Uterus (tissue), 4 donors: ENCODE results near the gene PDGFC. TPM values are rescaled to one million over a fixed set of nuclear protein-coding genes. Genes with fewer than 3 reads are reported as not detected.

ENCODE experiments used
- DNase-seq, 2 donors: peaks; one replicate each; pipeline ENCODE4 v3.0.0-alpha.2; 2019 to 2020
- H3K27ac ChIP-seq, 2 donors: fragments of 200-600 bp; sonication (generic); 1 replicate in 1 of 2; 2 replicates in 1 of 2; pipeline ENCODE4 v1.5.1; 2016 to 2018
- H3K27me3 ChIP-seq, 2 donors: fragments of 200-600 bp; sonication (generic); one replicate each; pipeline ENCODE4 v1.5.1; 2018 to 2019; ENCODE audit warnings: control low read depth in 1 of 2
- H3K36me3 ChIP-seq, 2 donors: fragments of 200-600 bp; sonication (generic); one replicate each; pipeline ENCODE4 v1.5.1; 2019; ENCODE audit warnings: control low read depth in 1 of 2
- H3K4me1 ChIP-seq, 2 donors: fragments of 200-600 bp; sonication (generic); one replicate each; pipeline ENCODE4 v1.5.1; 2018 to 2019; ENCODE audit warnings: control low read depth in 1 of 2
- H3K4me3 ChIP-seq, 2 donors: fragments of 200-600 bp; sonication (generic); 1 replicate in 1 of 2; 2 replicates in 1 of 2; pipeline ENCODE4 v1.5.1; 2018 to 2019; ENCODE audit warnings: mild to moderate bottlenecking in 1 of 2
- H3K9me3 ChIP-seq, 2 donors: fragments of 200-600 bp; sonication (generic); one replicate each; pipeline ENCODE4 v1.5.1; 2019; ENCODE audit warnings: control low read depth in 1 of 2
- POLR2A ChIP-seq, 2 donors: fragments of 450-650 bp; IDR thresholded peaks; one replicate each; pipeline ENCODE4 v1.6.1; 2016; ENCODE audit warnings: antibody characterized with exemption in 2 of 2, mild to moderate bottlenecking in 1 of 2, moderate library complexity in 1 of 2
- intact Hi-C: fragments of 100-400 bp; cut with DNase I; formaldehyde crosslinking; loops from one replicate; pipeline ENCODE4 v1.15.1; 2023; ENCODE audit warnings: low total_unique reads
- total RNA-seq, 4 donors: library from RNA; depleted of rRNA in 3 of 4; stranded (reverse); fragments of >200 nt in 3 of 4; gene quantifications; one replicate each; pipeline versions ENCODE4 v1.1.0 to v1.2.4, GENCODE V29; 2014 to 2023
- TF ChIP-seq, protein P1 (sequence below), 4 experiments: fragments of 200-600 bp in 2 of 4; fragments of 450-650 bp in 2 of 4; sonication (generic) in 2 of 4; IDR thresholded peaks; one replicate each; pipeline ENCODE4 v1.5.1; 2016 to 2019; ENCODE audit warnings: antibody characterized with exemption in 4 of 4, mild to moderate bottlenecking in 2 of 4, moderate library complexity in 1 of 4
- donor health status: DM: yes; HTN: yes; CAD: no.

PDGFC gene
- total RNA-seq, 4 donors from 2014 or later = 22.5 to 103 (median 70.2) TPM

DNA sequence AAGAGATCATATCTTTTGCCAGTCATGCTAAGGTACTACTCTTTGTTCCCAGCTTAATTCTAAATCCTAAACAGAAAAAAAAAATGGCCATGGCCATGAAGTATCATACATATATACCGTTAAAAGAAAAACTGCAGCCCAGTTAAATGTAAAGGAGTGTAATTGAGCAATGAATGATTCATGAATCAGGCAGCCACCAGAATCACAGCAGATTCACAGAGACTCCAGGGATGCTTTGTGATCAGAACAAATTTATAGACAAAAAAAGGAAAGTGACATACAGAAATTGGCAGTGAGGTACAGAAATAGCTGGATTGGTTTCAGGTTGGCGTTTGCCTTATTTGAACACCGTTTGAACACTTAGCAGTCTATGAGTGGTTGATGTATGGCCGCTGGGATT is 42.1 kb upstream of the PDGFC start:
- no peak overlapping the region for H3K27ac ChIP-seq
- no peak overlapping the region for H3K4me3 ChIP-seq
- no peaks in the 10 kb centered on the region for H3K36me3 ChIP-seq
- no peaks in the 10 kb centered on the region for H3K4me1 ChIP-seq
- no peak for DNase-seq
- no peaks in the 10 kb centered on the region for H3K27me3 ChIP-seq
- intact Hi-C loops = no loop called here
- TF ChIP-seq, protein P1, sequence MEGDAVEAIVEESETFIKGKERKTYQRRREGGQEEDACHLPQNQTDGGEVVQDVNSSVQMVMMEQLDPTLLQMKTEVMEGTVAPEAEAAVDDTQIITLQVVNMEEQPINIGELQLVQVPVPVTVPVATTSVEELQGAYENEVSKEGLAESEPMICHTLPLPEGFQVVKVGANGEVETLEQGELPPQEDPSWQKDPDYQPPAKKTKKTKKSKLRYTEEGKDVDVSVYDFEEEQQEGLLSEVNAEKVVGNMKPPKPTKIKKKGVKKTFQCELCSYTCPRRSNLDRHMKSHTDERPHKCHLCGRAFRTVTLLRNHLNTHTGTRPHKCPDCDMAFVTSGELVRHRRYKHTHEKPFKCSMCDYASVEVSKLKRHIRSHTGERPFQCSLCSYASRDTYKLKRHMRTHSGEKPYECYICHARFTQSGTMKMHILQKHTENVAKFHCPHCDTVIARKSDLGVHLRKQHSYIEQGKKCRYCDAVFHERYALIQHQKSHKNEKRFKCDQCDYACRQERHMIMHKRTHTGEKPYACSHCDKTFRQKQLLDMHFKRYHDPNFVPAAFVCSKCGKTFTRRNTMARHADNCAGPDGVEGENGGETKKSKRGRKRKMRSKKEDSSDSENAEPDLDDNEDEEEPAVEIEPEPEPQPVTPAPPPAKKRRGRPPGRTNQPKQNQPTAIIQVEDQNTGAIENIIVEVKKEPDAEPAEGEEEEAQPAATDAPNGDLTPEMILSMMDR (IDR thresholded peaks at IDR 0.05) = no peak
- no peak for TF ChIP-seq POLR2A (IDR thresholded peaks at IDR 0.05)
- H3K9me3 ChIP-seq = no peaks in the 10 kb centered on the region

DNA sequence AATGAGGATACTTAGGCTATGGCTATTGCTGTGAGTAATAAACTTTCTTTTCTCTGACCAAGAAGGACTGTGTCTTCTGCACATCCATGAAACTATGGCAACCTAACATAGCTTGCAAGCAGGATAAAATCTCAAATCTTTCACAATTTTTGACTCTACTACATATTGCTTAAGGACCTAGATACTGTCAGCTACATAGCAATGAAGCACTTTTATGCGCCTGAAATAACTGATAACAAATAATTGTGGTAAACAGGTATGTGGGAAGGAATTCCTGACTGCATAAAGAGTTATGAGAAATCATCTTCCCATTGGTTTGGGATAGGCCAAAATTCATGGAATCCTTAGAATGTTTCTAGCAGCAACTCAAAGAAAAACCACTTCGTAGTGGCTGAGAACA is 41.2 kb upstream of the PDGFC start:
- Histone ChIP-seq H3K9me3 (no peaks in the 10 kb centered on the region), H3K27me3 (no peaks in the 10 kb centered on the region), H3K4me3 (no peak overlapping the region), H3K27ac (no peak overlapping the region), H3K4me1 (no peaks in the 10 kb centered on the region), H3K36me3 (no peaks in the 10 kb centered on the region)
- intact Hi-C loops = no loop called here
- DNase-seq = no peak
- TF ChIP-seq, protein P1 (IDR thresholded peaks at IDR 0.05) = no peak
- no peak for TF ChIP-seq POLR2A (IDR thresholded peaks at IDR 0.05)

DNA sequence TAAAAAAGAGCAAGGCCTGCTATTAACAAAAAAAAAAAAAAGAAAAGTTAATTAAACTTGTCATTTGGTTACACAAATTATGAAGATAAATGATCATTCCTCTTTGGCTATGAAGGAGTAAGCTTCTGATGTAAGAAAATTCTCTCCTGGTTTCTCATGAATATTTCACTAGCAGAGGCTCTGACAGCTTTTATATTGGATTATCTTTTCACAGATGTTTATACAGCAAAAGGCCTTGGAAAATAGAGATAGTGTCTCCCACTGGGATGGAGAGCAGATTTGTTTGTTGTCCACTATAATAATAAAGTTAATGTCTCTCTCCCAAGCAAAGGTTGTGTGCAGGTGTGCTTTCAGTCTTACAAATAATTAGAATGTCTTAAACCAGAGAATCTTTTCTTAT is 40.7 kb upstream of the PDGFC start:
- intact Hi-C loops = no loop called here
- no peaks in the 10 kb centered on the region for H3K36me3 ChIP-seq
- no peaks in the 10 kb centered on the region for H3K9me3 ChIP-seq
- DNase-seq = no peak
- TF ChIP-seq POLR2A (IDR thresholded peaks at IDR 0.05) = no peak
- TF ChIP-seq, protein P1 (IDR thresholded peaks at IDR 0.05) = no peak
- no peaks in the 10 kb centered on the region for H3K4me1 ChIP-seq
- no peak overlapping the region for H3K4me3 ChIP-seq
- no peak overlapping the region for H3K27ac ChIP-seq
- no peaks in the 10 kb centered on the region for H3K27me3 ChIP-seq

DNA sequence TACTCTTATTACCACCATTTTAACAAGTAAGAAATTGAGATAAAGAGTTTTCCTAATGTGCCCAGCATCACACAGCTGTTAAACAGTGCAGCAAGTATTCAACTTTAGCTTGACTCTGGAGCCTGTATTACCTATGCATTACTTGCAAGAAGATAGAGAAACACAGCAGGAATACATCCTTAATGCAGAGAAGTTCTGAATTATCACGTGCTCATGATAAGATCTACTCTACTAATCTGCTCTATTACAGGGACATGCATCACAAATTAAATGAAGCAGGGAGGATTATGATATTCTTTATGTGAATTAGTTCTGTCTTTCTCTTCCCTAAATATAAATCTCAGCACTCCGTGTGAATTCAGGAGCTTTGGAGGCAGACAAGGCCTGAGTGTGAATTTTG is 39.0 kb upstream of the PDGFC start:
- no peak overlapping the region for H3K27ac ChIP-seq
- H3K4me1 ChIP-seq = no peaks in the 10 kb centered on the region
- TF ChIP-seq, protein P1 (IDR thresholded peaks at IDR 0.05) = no peak
- TF ChIP-seq POLR2A (IDR thresholded peaks at IDR 0.05) = no peak
- no peak for DNase-seq
- H3K36me3 ChIP-seq = no peaks in the 10 kb centered on the region
- no peak overlapping the region for H3K4me3 ChIP-seq
- intact Hi-C loops = no loop called here
- H3K9me3 ChIP-seq = no peaks in the 10 kb centered on the region
- H3K27me3 ChIP-seq = no peaks in the 10 kb centered on the region

DNA sequence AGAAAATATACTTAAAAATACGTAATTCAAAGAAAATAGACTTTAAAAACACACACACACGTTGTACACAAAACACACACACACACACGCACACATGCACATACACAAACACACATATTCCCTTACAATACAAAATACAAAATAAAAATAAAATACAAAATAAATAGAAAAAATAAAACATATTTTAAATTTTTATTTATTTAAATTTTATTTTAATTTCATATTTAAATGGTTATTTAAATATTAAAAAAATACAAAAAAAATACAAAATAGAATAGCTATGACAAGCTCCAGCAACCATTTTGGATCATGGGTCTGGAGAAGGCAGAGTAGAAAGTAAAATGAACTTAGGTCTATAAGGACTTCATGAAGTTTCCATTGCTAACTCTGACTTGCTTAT is 34.2 kb upstream of the PDGFC start:
- no peak for DNase-seq
- H3K4me1 ChIP-seq = no peaks in the 10 kb centered on the region
- no peaks in the 10 kb centered on the region for H3K36me3 ChIP-seq
- TF ChIP-seq POLR2A (IDR thresholded peaks at IDR 0.05) = no peak
- TF ChIP-seq, protein P1 (IDR thresholded peaks at IDR 0.05) = no peak
- no peaks in the 10 kb centered on the region for H3K27me3 ChIP-seq
- no peak overlapping the region for H3K27ac ChIP-seq
- intact Hi-C loops = no loop called here
- no peak overlapping the region for H3K4me3 ChIP-seq
- H3K9me3 ChIP-seq = no peaks in the 10 kb centered on the region
